AML-193 (cell line): Measurements from ENCODE around the gene TECRL.
A peak's percentile ranks its signal among the peaks of the same experiment; 100 is the strongest.

ENCODE experiments used
- DNase-seq, 2 experiments: peaks; one replicate each; lab custom pipeline; 2025; lab: John Stamatoyannopoulos, UW

Gene TECRL

GRCh38 chr4:64409300-64409699, at the start of gene TECRL:
TECRL (minus strand) TSS chr4:64409450; CDS start chr4:64409351, 99 bp downstream.
- no peak for DNase-seq

GRCh38 chr4:64432674-64433073, 23.4 kb upstream of the TECRL start:
- DNase-seq: no peak

GRCh38 chr4:64430933-64431332, 21.7 kb upstream of the TECRL start:
- no peak for DNase-seq

- DNase-seq: no peak
These were observed 8.7 kb upstream of the TECRL start for GRCh38 chr4:64417974-64418373.

GRCh38 chr4:64407000-64407399, 2.2 kb downstream of the TECRL start:
- DNase-seq: no peak

- DNase-seq: no peak
These were observed 3.5 kb downstream of the TECRL start for GRCh38 chr4:64405761-64406160.

- no peak for DNase-seq
These were observed 6.6 kb downstream of the TECRL start for GRCh38 chr4:64402684-64403083.

- no peak for DNase-seq
These were observed 9.7 kb downstream of the TECRL start for GRCh38 chr4:64399313-64400109.

GRCh38 chr4:64394469-64394868, 14.8 kb downstream of the TECRL start:
- DNase-seq: no peak

GRCh38 chr4:64388252-64388651, 21.0 kb downstream of the TECRL start:
- no peak for DNase-seq

- DNase-seq: no peak
These were observed 24.0 kb downstream of the TECRL start for GRCh38 chr4:64385220-64385619.

GRCh38 chr4:64384237-64385203, 24.7 kb downstream of the TECRL start:
- DNase-seq: no peak

GRCh38 chr4:64368741-64369140, 40.5 kb downstream of the TECRL start:
- DNase-seq: no peak

- no peak for DNase-seq
These were observed 47.9 kb downstream of the TECRL start for GRCh38 chr4:64361399-64361740.

GRCh38 chr4:64360664-64361398, 48.4 kb downstream of the TECRL start:
- DNase-seq: no peak

GRCh38 chr4:64359489-64359888, 49.8 kb downstream of the TECRL start:
- DNase-seq: no peak

- no peak for DNase-seq
These were observed 55.3 kb downstream of the TECRL start for GRCh38 chr4:64353904-64354303.

- no peak for DNase-seq
These were observed 67.5 kb downstream of the TECRL start for GRCh38 chr4:64341711-64342110.

- DNase-seq: no peak
These were observed 68.8 kb downstream of the TECRL start for GRCh38 chr4:64340218-64341110.

- no peak for DNase-seq
These were observed 74.3 kb downstream of the TECRL start for GRCh38 chr4:64334964-64335363.

- DNase-seq: peak; percentile 4 to 17
These were observed 79.1 kb downstream of the TECRL start for GRCh38 chr4:64330143-64330542.
